ENCODE measurements around the gene SLC29A4. TPM values are rescaled to one million over a fixed set of nuclear protein-coding genes. Genes with fewer than 3 reads are reported as not detected.

Gene SLC29A4
- polyA plus RNA-seq, 1 of the 3 experiments (the other 2 are of a cell fraction) = 12.3 TPM

GRCh38 chr7:5309146-5309545 is 26.4 kb downstream of the SLC29A4 start:
- Histone ChIP-seq H3K9me2 (no peaks in the 10 kb centered on the region), H2AFZ (ENCODE audit: low read depth) (no peak overlapping the region), H3K4me3 (ENCODE audit: low read depth in 2 of 2, low read length in 1 of 2) (no peak overlapping the region), H3K4me2 (no peak overlapping the region), H3K9me3 (no peaks in the 10 kb centered on the region), H3K36me3 (replicated peaks in 1 of 2; ENCODE audit: control insufficient read depth in 1 of 2, insufficient read depth in 2 of 2, low read length in 1 of 2) (peaks cover 32 to 34% of the 10 kb centered on the region in 2 experiments), H3K27me3 (ENCODE audit: insufficient read depth) (no peaks in the 10 kb centered on the region), H3K9ac (no peak overlapping the region), H3K4me1 (ENCODE audit: control insufficient read depth in 1 of 2, insufficient read depth in 2 of 2, low read depth in 1 of 2, low read length in 1 of 2) (no peaks in the 10 kb centered on the region), H3F3A (replicated peaks; ENCODE audit: insufficient read depth) (peaks cover 26% of the 10 kb centered on the region), H4K20me1 (ENCODE audit: insufficient read depth) (no peaks in the 10 kb centered on the region; the same call in 1 of the 2 replicates), H3K79me2 (ENCODE audit: insufficient read depth) (no peaks in the 10 kb centered on the region), H3K27ac (ENCODE audit: low read depth in 2 of 2, low read length in 1 of 2) (no peak overlapping the region)
- ChIA-PET CTCF (no interaction called here), POLR2A (no interaction called here)
- DNase-seq = no peak
- WGBS (ENCODE audit: low lambda C conversion rate) = 98% methylated on average over 13 of the region's 25 CpGs
- TF ChIP-seq TCF12 (IDR thresholded peaks at IDR 0.05) (no peak), FOXJ3 (CRISPR knock-in tag; IDR thresholded peaks at IDR 0.05) (no peak), GATA2 (CRISPR knock-in tag; IDR thresholded peaks at IDR 0.05) (no peak), FOSL2 (IDR thresholded peaks at IDR 0.05; ENCODE audit: borderline replicate concordance, low read depth) (no peak), SMC3 (IDR thresholded peaks at IDR 0.05; ENCODE audit: low read depth, low read length) (no peak), EZH2phosphoT487 (IDR thresholded peaks at IDR 0.05; ENCODE audit: borderline replicate concordance, low read depth) (no peak), POLR2AphosphoS5 (IDR thresholded peaks at IDR 0.05; ENCODE audit: low read depth, low read length) (no peak), CTCF (IDR thresholded peaks at IDR 0.05) (no peak), USF2 (IDR thresholded peaks at IDR 0.05; ENCODE audit: borderline replicate concordance, low read depth, low read length) (no peak), NFIC (IDR thresholded peaks at IDR 0.05; ENCODE audit: borderline replicate concordance) (no peak), USF1 (IDR thresholded peaks at IDR 0.05; ENCODE audit: borderline replicate concordance, low read depth) (no peak), MAX (IDR thresholded peaks at IDR 0.05; ENCODE audit: low read depth) (no peak)

GRCh38 chr7:5310822-5311405 is 28.2 kb downstream of the SLC29A4 start:
- Histone ChIP-seq H3K4me3 (ENCODE audit: low read depth in 2 of 2, low read length in 1 of 2) (no peak overlapping the region), H3K4me2 (no peak overlapping the region), H3K4me1 (ENCODE audit: control insufficient read depth in 1 of 2, insufficient read depth in 2 of 2, low read depth in 1 of 2, low read length in 1 of 2) (no peaks in the 10 kb centered on the region), H3K79me2 (ENCODE audit: insufficient read depth) (no peaks in the 10 kb centered on the region), H3F3A (replicated peaks; ENCODE audit: insufficient read depth) (peaks cover 14% of the 10 kb centered on the region), H3K27ac (ENCODE audit: low read depth in 2 of 2, low read length in 1 of 2) (no peak overlapping the region), H3K36me3 (replicated peaks in 1 of 2; ENCODE audit: control insufficient read depth in 1 of 2, insufficient read depth in 2 of 2, low read length in 1 of 2) (peaks cover 42 to 49% of the 10 kb centered on the region in 2 experiments), H2AFZ (ENCODE audit: low read depth) (no peak overlapping the region), H3K27me3 (ENCODE audit: insufficient read depth) (no peaks in the 10 kb centered on the region), H3K9me2 (no peaks in the 10 kb centered on the region), H4K20me1 (ENCODE audit: insufficient read depth) (no peaks in the 10 kb centered on the region; the same call in 1 of the 2 replicates), H3K9ac (no peak overlapping the region), H3K9me3 (no peaks in the 10 kb centered on the region)
- no peak for DNase-seq
- POLR2A ChIA-PET = no interaction called here
- 96% methylated on average over 16 of the region's 16 CpGs for WGBS (ENCODE audit: low lambda C conversion rate)
- CTCF ChIA-PET = interaction anchor here (1.7 kb wide), 1 partner anchor 70 kb away, joined by 5 read pairs; no protein-coding TSS in a partner anchor
- no peak for TF ChIP-seq RFX5 (IDR thresholded peaks at IDR 0.05; ENCODE audit: low read length)
- no peak for TF ChIP-seq ZBTB33 (IDR thresholded peaks at IDR 0.05; ENCODE audit: borderline replicate concordance, low read depth)
- TF ChIP-seq EZH2phosphoT487 (IDR thresholded peaks at IDR 0.05; ENCODE audit: borderline replicate concordance, low read depth) = no peak
- no peak for TF ChIP-seq FOXM1 (IDR thresholded peaks at IDR 0.05; ENCODE audit: low read depth)
- no peak for TF ChIP-seq MEF2A (IDR thresholded peaks at IDR 0.05; ENCODE audit: borderline replicate concordance, low read depth)
- TF ChIP-seq RXRA (IDR thresholded peaks at IDR 0.05; ENCODE audit: borderline replicate concordance, low read depth) = no peak
- no peak for TF ChIP-seq CTCF (IDR thresholded peaks at IDR 0.05)
- TF ChIP-seq SIN3A (IDR thresholded peaks at IDR 0.05; ENCODE audit: borderline replicate concordance, low read depth, low read length) = no peak
- TF ChIP-seq FOXJ3 (CRISPR knock-in tag; IDR thresholded peaks at IDR 0.05) = no peak
- no peak for TF ChIP-seq TEAD4 (IDR thresholded peaks at IDR 0.05; ENCODE audit: borderline replicate concordance, insufficient read depth)
- no peak for TF ChIP-seq YY1 (IDR thresholded peaks at IDR 0.05; ENCODE audit: low read depth)
